NCI-H460 (cell line): ENCODE results near the gene LRRK1. TPM values are rescaled to one million over a fixed set of nuclear protein-coding genes. Genes with fewer than 3 reads are reported as not detected.
"Not testable (repeated sequence)": the region's sequence is repeated elsewhere in the genome, so short reads cannot be mapped to it uniquely, and the experiment has no call there.

Experiments
- DNase-seq: peaks from one replicate; pipeline ENCODE4 v3.0.0-alpha.2; 2016; ENCODE audit warnings: low read depth; ENCODE audit errors: extremely low read depth
- total RNA-seq: library from RNA; depleted of rRNA; stranded (reverse); fragments of >200 nt; shearing (Covaris generic); gene quantifications from 2 replicates; pipeline ENCODE4 v1.2.3, GENCODE V29; 2014

The LRRK1 gene
- total RNA-seq, 1 experiment from 2014 or later: 1.3 TPM

DNA sequence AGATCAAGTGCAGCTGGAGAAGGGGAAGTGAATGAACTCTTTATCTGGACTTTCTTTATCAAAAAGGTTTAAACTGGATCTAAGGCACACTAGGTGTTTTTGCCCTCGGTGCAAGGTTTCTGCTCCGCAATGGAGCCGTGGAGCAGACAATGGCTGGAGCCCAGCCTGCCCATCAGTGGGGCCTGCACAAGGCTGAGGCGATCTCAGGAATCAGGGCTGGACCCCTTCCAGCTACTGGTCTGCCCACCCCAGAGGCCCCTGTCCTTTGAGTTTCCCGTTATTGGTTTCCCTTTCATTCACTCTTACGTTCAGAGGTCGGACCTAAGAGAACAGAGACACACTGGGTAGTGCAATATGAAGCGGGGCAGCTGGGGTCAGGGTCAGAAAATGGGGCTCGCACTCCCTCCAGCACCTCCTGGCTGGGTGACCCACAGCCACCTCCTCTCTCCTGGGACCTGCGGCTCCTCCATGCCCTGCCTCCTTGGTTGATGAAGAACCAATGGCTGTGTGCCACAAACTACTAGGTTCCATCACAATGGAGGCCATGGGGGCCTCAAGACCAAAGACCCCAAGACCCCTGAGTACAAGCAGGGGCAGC lies 168.1 kb downstream of the LRRK1 start:
- no peak for DNase-seq

DNA sequence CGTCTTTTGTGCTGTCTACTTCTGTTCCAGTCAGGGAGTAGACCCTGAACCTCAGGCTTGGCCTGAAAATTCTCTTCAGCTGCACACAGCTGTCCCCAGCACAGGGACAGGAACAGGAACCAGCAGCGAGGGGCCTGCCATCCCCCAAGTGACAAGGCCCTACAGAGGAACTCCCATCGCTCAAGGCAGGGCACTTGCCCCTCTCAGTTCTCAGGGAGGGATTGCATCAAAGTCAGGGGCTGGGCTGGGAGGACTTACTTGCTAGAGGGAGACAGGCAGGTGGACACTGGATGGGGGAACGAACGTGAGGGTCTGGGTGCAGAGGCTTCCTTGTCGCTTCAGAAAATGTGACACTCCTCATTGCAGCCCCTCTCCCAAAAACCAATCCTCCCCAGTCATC lies 169.1 kb downstream of the LRRK1 start:
- DNase-seq: no peak

DNA sequence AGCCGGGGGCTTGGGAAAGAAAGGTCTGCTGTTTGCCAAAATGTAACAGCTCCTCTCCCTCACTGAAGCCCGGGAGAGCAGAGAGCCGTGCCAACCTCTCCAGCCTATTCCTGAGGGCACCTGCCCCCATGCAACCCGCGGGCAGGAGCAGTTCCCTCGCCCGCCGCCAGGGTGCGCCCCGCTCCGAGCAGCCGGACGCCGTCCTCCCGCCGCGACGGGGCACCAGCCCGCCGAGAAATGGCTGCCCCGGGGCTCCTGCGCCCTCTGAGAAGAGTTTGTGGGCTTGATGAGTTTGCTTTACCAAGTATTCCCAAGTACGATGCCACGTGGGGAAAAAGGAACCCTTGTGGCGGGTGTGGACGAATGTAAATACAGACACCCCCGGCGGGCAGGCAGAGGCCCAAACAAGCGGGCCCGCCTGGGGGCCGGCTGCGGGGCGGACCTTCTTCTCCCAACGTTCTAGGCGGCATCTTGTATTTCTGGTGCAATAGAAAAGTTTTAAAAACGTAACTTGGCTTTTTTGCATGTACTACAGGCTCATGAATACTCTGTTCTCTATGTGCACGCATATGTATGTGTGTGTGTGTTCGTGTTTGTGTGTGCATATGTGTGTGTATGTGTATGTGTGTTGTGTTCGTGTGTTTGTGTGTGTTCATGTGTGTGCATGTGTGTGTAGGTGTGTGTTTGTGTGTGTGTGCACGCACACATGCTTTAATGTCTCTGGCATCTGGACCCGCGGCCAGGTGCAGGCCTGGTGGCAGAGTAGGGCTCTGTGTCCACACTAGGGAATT lies 169.8 kb downstream of the LRRK1 start:
- DNase-seq: peak; percentile 39

DNA sequence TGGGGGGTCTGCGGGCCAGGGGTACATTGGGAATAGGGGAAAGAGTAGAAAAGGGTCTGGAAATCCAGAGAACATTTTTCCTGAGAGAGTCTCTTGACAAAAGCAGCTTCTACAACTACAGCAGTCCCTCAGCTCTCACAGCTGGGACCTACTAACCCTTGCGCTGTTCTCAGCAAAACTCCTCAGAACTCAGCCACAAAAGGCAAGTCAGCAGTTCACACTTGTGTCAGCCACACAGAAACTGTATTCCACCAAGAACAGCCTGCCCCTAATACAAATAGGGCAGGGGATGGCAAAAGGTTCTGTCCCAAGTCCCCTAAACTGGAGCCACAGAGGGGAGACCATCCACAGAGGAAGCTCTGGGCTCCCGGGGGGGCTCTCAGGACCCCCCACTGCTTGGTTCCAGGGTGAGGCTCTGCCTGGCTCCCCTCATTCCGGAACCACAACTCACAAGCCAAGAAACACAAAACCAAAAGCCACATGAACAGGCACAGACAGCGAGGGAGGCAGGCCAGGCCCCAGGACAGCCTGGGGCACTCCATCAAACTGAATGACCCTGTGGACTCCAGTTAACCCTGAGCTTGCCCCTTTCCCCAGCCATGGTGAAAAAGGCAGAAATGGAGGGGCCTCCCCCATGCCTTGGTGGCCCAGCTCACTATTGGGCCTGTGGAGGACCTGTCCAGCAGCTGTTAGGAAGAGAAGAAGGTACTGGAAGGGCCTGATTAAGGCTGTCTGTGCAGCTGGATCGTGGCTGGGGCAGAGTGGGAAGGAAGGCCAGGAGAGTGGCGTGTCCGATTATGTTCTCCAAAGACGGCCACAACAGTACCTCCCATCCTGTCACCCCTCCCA lies 170.6 kb downstream of the LRRK1 start:
- DNase-seq: no peak

DNA sequence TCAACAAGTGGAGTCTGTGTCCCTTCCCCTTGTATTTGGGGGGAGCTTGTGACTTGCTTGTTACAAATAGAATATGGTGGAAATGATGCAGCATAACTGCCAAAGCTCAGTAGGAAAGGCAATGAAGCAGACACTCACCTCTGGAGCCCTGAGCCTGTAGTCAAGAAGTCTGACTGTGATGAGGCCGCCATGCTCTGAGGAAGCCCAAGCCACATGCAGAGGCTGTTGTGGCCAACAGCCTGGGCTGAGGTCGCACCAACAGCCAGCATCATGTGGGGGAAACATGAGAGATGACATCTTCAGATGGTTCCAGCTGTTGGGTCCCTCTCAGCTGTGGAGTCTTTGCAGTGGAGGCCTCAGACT lies 171.3 kb downstream of the LRRK1 start:
- DNase-seq: no peak

GRCh38 chr15:101091080-101092017 lies 172.2 kb downstream of the LRRK1 start:
- no peak for DNase-seq

GRCh38 chr15:101092156-101092866 lies 173.2 kb downstream of the LRRK1 start:
- DNase-seq: no peak

GRCh38 chr15:101092867-101093202 lies 173.7 kb downstream of the LRRK1 start:
- no peak for DNase-seq

GRCh38 chr15:101093958-101094357 lies 174.8 kb downstream of the LRRK1 start:
- no peak for DNase-seq

- not testable (repeated sequence) for DNase-seq
Measured at GRCh38 chr15:101095796-101096406, 176.7 kb downstream of the LRRK1 start.

GRCh38 chr15:101097111-101097510 lies 178.0 kb downstream of the LRRK1 start:
- DNase-seq: no peak

- DNase-seq: no peak
Measured at GRCh38 chr15:101099183-101099582, 180.0 kb downstream of the LRRK1 start.

- no peak for DNase-seq
Measured at GRCh38 chr15:101100118-101100517, 181.0 kb downstream of the LRRK1 start.

DNA sequence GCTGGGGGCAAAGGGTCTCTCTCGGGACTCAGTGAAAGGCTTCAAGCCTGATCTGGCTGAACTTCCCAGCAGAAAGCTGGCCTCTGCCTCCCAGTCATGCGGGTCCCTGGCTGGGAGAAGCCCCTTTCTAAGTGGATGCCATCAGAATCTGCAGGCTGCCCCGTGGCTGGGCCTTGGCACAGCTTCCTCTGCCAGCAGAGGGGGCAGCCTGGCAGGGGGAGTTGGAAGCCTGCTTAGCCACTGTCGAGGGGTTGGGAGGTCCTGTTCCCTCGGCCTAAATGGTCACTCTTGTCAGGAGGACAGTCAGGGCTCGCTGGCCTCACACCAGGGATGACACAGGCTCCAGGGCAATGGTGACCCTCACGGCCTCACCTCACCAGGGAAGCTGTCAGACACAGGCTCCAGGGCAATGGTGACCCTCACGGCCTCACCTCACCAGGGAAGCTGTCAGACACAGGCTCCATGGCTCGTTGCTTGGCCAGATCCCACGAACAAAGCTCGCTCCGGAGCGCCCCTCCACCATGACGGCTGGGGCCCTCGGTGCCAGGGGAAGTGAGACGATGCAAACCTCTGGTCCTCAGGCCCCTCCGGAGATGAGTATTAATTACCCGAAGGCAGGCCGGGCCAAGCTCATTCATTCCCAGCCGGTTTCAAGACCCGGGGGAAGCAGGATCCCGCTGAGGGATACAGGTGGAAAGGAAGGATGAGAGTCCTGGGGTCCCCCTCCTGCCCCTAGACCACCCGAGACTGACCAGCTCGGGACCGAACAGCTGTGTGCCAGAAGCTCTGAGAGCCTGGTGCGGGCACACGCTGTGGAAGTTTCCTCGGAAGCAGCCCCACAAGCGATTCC lies 181.7 kb downstream of the LRRK1 start:
- DNase-seq: no peak

DNA sequence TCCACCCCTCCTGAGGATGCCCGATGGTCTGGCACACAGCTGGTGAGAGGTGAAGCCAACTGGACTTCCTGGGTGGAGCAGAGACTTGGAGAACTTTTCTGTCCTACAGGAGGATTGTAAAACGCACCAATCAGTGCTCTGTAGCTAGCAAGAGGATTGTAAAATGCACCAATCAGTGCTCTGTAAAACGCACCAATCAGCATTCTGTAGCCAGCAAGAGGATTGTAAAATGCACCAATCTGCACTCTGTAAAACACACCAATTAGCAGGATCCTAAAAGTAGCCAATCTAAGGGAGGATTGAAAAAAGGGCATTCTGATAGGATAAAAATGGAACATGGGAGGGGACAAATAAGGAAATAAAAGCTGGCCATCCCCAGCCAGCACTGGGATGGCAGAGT lies 182.5 kb downstream of the LRRK1 start:
- DNase-seq: no peak

- DNase-seq: no peak
Measured at GRCh38 chr15:101102746-101103145, 183.6 kb downstream of the LRRK1 start.

DNA sequence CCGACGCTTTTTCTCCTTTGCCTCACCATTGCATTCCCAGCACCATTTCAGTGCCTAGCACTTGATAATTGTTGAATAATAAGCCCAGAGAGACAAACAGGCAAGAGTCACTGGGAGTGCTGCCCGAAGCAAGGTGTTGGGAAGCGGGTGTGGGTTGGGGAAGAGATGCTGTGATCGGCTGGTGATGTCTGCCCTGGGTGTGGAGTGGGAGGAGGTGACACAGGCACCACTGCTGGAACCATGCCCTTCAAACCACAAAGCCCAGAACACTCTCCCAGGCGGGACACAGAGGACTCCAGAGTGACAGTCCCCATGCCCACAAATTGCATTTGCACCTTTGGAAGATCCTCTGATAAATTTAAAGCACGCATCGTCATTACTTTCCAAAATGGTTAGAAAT lies 184.4 kb downstream of the LRRK1 start:
- no peak for DNase-seq

- no peak for DNase-seq
Measured at GRCh38 chr15:101104141-101104540, 185.0 kb downstream of the LRRK1 start.
